OCI-LY1 (cell line): Measurements from ENCODE around the gene SLC45A1.

Source experiments
- H2AFZ ChIP-seq: fragments of 200-600 bp; sonication (generic), shearing (Covaris generic); 2 replicates; pipeline ENCODE4 v1.6.0; 2014; ENCODE audit warnings: antibody characterized with exemption, mild to moderate bottlenecking, low read length
- H3F3A ChIP-seq: fragments of 200-600 bp; sonication (generic), shearing (Covaris generic); 2 replicates; pipeline ENCODE4 v1.6.0; 2014; ENCODE audit warnings: mild to moderate bottlenecking, antibody characterized with exemption, low read length, moderate library complexity; ENCODE audit not compliant: insufficient read depth
- H3K27ac ChIP-seq: fragments of 200-600 bp; sonication (generic); 2 replicates; pipeline ENCODE4 v1.5.1; 2014; ENCODE audit warnings: low read length, mixed run types, mild to moderate bottlenecking, low read depth; ENCODE audit not compliant: poor library complexity, severe bottlenecking
- H3K27me3 ChIP-seq: fragments of 200-600 bp; sonication (generic); 2 replicates; pipeline ENCODE4 v1.6.0; 2014; ENCODE audit warnings: antibody characterized with exemption, mild to moderate bottlenecking, low read length, moderate library complexity; ENCODE audit not compliant: insufficient read depth
- H3K36me3 ChIP-seq: fragments of 200-600 bp; sonication (generic); 2 replicates; pipeline ENCODE4 v1.6.1; 2014; ENCODE audit warnings: mild to moderate bottlenecking, antibody characterized with exemption, low read length, moderate library complexity, mixed read lengths; ENCODE audit not compliant: insufficient read depth
- H3K4me1 ChIP-seq: fragments of 200-600 bp; sonication (generic); 2 replicates; pipeline ENCODE4 v1.5.1; 2014; ENCODE audit warnings: mild to moderate bottlenecking, low read length, moderate library complexity; ENCODE audit not compliant: insufficient read depth, severe bottlenecking
- H3K4me2 ChIP-seq: fragments of 200-600 bp; sonication (generic), shearing (Covaris generic); 2 replicates; pipeline ENCODE4 v1.6.1; 2014; ENCODE audit warnings: low read length
- H3K4me3 ChIP-seq: fragments of 200-600 bp; sonication (generic); 2 replicates; pipeline ENCODE4 v1.5.1; 2014; ENCODE audit warnings: low read length, low read depth, mild to moderate bottlenecking, mixed read lengths; ENCODE audit not compliant: poor library complexity, severe bottlenecking
- H3K79me2 ChIP-seq: fragments of 200-600 bp; shearing (Covaris generic); 2 replicates; pipeline ENCODE4 v1.6.1; 2016; ENCODE audit warnings: mixed run types, low read length, mixed read lengths; ENCODE audit not compliant: insufficient read depth
- H3K9ac ChIP-seq: fragments of 200-600 bp; sonication (generic), shearing (Covaris generic); 2 replicates; pipeline ENCODE4 v1.6.1; 2014; ENCODE audit warnings: mild to moderate bottlenecking, low read length, mixed read lengths
- H3K9me2 ChIP-seq: fragments of 200-600 bp; sonication (generic), shearing (Covaris generic); 2 replicates; pipeline ENCODE4 v1.6.1; 2014; ENCODE audit warnings: low read depth, mild to moderate bottlenecking, low read length, mixed read lengths
- H3K9me3 ChIP-seq: fragments of 200-600 bp; shearing (Covaris generic); 2 replicates; pipeline ENCODE4 v1.6.1; 2014; ENCODE audit warnings: low read length, mixed read lengths
- H4K20me1 ChIP-seq: fragments of 200-600 bp; sonication (generic), shearing (Covaris generic); 2 replicates; pipeline ENCODE4 v1.6.0; 2016; ENCODE audit warnings: mild to moderate bottlenecking, low read length; ENCODE audit not compliant: insufficient read depth
- CTCF ChIP-seq: fragments of 200-600 bp; sonication (generic), shearing (Covaris generic); IDR thresholded peaks from 2 replicates; pipeline ENCODE4 v1.5.1; 2017; ENCODE audit warnings: mild to moderate bottlenecking, antibody characterized with exemption, low read length, moderate library complexity, mixed read lengths
- EZH2 ChIP-seq: fragments of 200-600 bp; sonication (generic), shearing (Covaris generic); IDR thresholded peaks from 2 replicates; pipeline ENCODE4 v1.8.0; 2017; ENCODE audit warnings: borderline replicate concordance, mixed run types, mild to moderate bottlenecking, antibody characterized with exemption, low read length, moderate library complexity, mixed read lengths

Gene SLC45A1

GRCh38 chr1:8293641-8294169 lies 24.2 kb upstream of the SLC45A1 start:
- TF ChIP-seq CTCF (no peak), EZH2 (no peak)
- Histone ChIP-seq H3K27me3 (no peaks in the 10 kb centered on the region), H3K79me2 (no peaks in the 10 kb centered on the region), H2AFZ (no peak overlapping the region), H3K4me2 (no peak overlapping the region), H3K9ac (no peak overlapping the region), H3F3A (no peaks in the 10 kb centered on the region), H4K20me1 (no peaks in the 10 kb centered on the region), H3K9me2 (no peaks in the 10 kb centered on the region), H3K9me3 (no peaks in the 10 kb centered on the region), H3K4me3 (no peak overlapping the region), H3K4me1 (no peaks in the 10 kb centered on the region), H3K36me3 (no peaks in the 10 kb centered on the region), H3K27ac (no peak overlapping the region)

GRCh38 chr1:8294170-8294697 lies 23.7 kb upstream of the SLC45A1 start:
- Histone ChIP-seq H2AFZ (no peak overlapping the region), H3K27me3 (no peaks in the 10 kb centered on the region), H3F3A (no peaks in the 10 kb centered on the region), H3K36me3 (no peaks in the 10 kb centered on the region), H3K9me2 (no peaks in the 10 kb centered on the region), H3K27ac (no peak overlapping the region), H3K9ac (no peak overlapping the region), H3K4me1 (no peaks in the 10 kb centered on the region), H3K4me2 (no peak overlapping the region), H3K79me2 (no peaks in the 10 kb centered on the region), H3K4me3 (no peak overlapping the region), H4K20me1 (no peaks in the 10 kb centered on the region), H3K9me3 (no peaks in the 10 kb centered on the region)
- no peak for TF ChIP-seq EZH2

GRCh38 chr1:8297245-8297644 lies 20.7 kb upstream of the SLC45A1 start:
- no peak overlapping the region for H3K9ac ChIP-seq
- no peaks in the 10 kb centered on the region for H4K20me1 ChIP-seq
- no peaks in the 10 kb centered on the region for H3K79me2 ChIP-seq
- H3K9me2 ChIP-seq = no peaks in the 10 kb centered on the region
- no peak overlapping the region for H3K27ac ChIP-seq
- H3K4me1 ChIP-seq = no peaks in the 10 kb centered on the region
- H3F3A ChIP-seq = no peaks in the 10 kb centered on the region
- H3K4me3 ChIP-seq = no peak overlapping the region
- H3K36me3 ChIP-seq = no peaks in the 10 kb centered on the region
- TF ChIP-seq EZH2 (no peak), CTCF (no peak)
- no peaks in the 10 kb centered on the region for H3K9me3 ChIP-seq
- no peaks in the 10 kb centered on the region for H3K27me3 ChIP-seq
- no peak overlapping the region for H2AFZ ChIP-seq
- no peak overlapping the region for H3K4me2 ChIP-seq

- H3K9me2 ChIP-seq = no peaks in the 10 kb centered on the region
- H4K20me1 ChIP-seq = no peaks in the 10 kb centered on the region
- no peak for TF ChIP-seq CTCF
- no peak for TF ChIP-seq EZH2
- H3K79me2 ChIP-seq = no peaks in the 10 kb centered on the region
- no peak overlapping the region for H2AFZ ChIP-seq
- H3K4me3 ChIP-seq = no peak overlapping the region
- H3K27me3 ChIP-seq = no peaks in the 10 kb centered on the region
- no peak overlapping the region for H3K27ac ChIP-seq
- H3K9ac ChIP-seq = no peak overlapping the region
- no peaks in the 10 kb centered on the region for H3F3A ChIP-seq
- no peak overlapping the region for H3K4me2 ChIP-seq
- H3K9me3 ChIP-seq = no peaks in the 10 kb centered on the region
- no peaks in the 10 kb centered on the region for H3K4me1 ChIP-seq
- no peaks in the 10 kb centered on the region for H3K36me3 ChIP-seq
These were observed 18.0 kb upstream of the SLC45A1 start for GRCh38 chr1:8299963-8300362.
